Retinal pigment epithelial cell (primary cell): ENCODE data around the gene CORO7.

Source experiments
- DNase-seq: peaks from one replicate; pipeline ENCODE4 v3.0.0-alpha.2; 2010; ENCODE audit warnings: low read depth
- H3K4me3 ChIP-seq: 2 replicates; pipeline ENCODE4 v1.5.1; 2011; ENCODE audit warnings: mild to moderate bottlenecking, low read length, control low read depth, moderate library complexity
- TF ChIP-seq, protein P1 (sequence below): conservative IDR thresholded peaks from 2 replicates; pipeline ENCODE4 v1.5.1; 2011; ENCODE audit warnings: low read depth, low read length, control low read depth, inconsistent platforms

The CORO7 gene

DNA sequence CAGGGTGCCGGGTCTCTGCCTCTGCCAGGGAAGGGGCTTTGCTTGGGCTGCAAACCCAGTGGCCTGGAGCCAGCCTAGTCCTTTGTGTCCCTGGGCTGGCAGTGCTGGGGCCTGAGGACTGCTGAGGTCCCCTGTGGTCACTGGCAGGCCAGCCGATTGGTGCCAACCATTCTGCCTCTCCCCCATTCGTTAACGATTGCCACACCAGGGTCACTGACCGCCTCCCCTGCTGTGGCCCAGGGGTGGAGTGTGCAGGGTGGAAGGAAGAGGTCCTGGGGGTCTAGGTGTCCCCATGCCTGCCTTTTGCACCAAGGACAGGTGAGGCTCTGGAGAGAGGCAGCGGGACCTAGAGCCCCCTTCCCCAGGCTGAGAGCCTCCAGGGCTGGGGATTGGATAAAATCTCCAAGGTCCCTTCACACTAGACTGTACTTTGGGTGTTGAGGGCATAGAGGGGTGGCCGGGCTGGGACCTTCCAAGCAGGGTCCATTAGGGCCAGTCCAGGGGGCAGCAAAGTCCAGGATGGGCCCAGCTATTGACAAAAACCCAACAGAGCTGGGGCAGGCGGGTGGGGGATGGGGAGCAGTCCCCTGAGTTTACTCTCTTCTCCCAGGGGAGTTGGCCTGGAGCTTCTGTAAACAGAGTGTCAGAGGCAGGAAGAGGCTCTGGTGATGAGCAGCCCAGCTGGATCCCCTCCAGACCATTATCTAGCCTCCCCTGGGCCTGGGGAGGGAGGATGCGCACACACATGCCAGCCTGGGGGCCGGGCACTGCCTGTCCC, 43.6 kb downstream of the CORO7 start:
- peak overlapping the region; percentile 84 for H3K4me3 ChIP-seq
- TF ChIP-seq, protein P1, sequence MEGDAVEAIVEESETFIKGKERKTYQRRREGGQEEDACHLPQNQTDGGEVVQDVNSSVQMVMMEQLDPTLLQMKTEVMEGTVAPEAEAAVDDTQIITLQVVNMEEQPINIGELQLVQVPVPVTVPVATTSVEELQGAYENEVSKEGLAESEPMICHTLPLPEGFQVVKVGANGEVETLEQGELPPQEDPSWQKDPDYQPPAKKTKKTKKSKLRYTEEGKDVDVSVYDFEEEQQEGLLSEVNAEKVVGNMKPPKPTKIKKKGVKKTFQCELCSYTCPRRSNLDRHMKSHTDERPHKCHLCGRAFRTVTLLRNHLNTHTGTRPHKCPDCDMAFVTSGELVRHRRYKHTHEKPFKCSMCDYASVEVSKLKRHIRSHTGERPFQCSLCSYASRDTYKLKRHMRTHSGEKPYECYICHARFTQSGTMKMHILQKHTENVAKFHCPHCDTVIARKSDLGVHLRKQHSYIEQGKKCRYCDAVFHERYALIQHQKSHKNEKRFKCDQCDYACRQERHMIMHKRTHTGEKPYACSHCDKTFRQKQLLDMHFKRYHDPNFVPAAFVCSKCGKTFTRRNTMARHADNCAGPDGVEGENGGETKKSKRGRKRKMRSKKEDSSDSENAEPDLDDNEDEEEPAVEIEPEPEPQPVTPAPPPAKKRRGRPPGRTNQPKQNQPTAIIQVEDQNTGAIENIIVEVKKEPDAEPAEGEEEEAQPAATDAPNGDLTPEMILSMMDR = no peak
- DNase-seq = no peak

DNA sequence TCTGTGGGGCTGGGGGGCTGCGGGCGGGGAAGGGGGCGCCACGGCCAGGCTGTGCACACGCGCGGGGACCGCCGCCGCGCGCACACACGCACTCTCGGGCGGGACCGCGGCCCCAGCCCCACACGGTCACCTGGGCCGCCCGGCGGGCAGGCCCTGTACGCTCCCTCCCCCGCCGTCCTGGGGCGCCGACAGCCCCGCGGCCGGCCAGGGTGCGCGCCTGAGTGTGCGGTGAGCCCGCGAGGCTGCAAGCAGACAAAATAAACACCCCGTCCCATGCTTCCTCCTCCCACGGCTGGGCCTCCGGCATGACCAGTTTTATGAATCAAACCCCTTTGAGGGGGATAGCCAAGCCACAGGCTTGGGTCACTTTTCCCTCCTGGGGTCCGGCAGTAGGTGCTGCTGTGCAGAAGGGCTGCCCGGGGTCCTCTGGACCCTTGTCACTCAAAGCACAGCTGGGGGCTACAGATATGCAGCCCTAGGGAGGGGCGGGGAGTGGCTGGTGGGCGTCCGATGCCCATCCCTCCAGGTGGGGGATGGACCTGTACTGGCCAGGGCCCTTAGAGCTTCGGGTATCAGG, 44.3 kb downstream of the CORO7 start:
- TF ChIP-seq, protein P1 = no peak
- peak overlapping the region; percentile 84 for H3K4me3 ChIP-seq
- no peak for DNase-seq

DNA sequence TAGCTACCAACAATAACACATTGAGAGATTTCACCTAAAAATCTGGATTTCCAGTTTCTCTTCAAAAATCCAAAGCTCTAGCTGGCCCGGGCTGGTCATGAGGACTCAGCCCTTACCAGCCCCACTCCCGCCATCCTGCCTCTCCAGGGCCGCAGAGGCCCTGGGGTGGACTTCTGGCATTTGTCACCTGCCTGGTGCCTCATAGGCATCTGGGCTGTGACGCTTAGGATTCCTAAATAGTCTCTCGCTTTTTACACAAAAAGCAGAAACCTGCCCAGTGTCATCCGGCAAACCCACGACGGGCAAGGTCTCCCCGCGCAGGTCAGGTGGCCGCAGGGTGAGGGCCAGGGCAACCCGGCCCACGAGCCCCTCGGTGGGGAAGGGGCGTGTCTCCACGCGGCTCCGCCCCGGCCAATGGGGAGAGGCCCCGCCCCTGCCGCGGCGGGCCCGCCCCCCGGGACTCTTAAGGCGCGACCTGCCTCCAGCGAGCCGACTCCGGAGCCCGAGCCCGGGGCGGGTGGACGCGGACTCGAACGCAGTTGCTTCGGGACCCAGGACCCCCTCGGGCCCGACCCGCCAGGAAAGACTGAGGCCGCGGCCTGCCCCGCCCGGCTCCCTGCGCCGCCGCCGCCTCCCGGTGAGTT, 44.9 kb downstream of the CORO7 start, which contains the start of gene VASN:
Gene VASN, plus strand, starts transcription at position 492 of the 644 bp plus-strand sequence. CDS start 9,030 bp downstream, outside the sequence.
- TF ChIP-seq, protein P1 = no peak
- H3K4me3 ChIP-seq = peak within 1 kb of the TSS; percentile 84
- DNase-seq = no peak

- peak overlapping the region; percentile 3 for H3K4me3 ChIP-seq
- TF ChIP-seq, protein P1 = no peak
- DNase-seq = peak; percentile 81
These were observed 45.6 kb downstream of the CORO7 start for GRCh38 chr16:4370570-4371356.

- no peak overlapping the region for H3K4me3 ChIP-seq
- DNase-seq = no peak
- TF ChIP-seq, protein P1 = no peak
These were observed 46.2 kb downstream of the CORO7 start for GRCh38 chr16:4370151-4370550.

DNA sequence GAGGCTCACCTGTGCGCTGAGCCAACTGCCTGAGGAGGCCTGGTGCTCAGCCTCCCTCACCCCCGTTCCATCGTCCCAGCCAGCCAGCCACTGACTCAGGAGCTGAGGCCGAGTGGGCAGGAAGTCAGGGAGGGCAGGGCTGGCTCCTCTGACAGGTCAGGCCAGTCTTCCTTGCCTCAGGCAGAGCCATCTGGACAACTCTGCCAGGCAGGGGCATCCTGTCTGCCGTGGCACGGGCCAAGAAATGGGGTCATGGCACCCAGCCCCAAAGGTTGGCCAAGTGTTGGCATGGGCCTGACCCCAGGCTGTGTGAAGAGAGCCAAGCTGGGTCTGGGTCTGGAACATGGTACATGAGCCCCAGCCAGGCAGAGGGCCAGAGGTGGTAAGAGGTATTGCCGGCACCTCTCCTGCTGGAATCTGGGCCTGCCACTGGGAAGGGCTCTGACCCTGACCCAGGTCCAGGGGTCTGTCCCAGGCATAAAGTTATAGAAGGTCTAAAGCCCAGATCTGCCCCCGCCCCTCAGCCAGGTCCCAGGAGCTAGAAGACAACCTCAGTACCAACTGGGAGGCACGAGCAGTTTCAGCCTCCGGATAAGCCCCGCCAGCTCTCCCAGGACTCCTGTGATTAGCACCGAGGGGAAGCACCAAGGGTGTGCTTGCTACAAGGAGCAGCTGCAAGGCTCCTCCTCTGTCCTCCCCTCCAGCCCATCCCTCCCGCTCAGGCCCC, 47.2 kb downstream of the CORO7 start:
- DNase-seq = no peak
- no peak overlapping the region for H3K4me3 ChIP-seq
- TF ChIP-seq, protein P1 = no peak
